SU-DHL-6 (cell line): ENCODE data around the gene ASPHD1.

Experiments
- H2AFZ ChIP-seq: fragments of 200-600 bp; sonication (generic); 2 replicates; pipeline ENCODE4 v1.6.1; 2014; ENCODE audit warnings: low read depth, mild to moderate bottlenecking, moderate library complexity, mixed read lengths, antibody characterized with exemption, low read length; ENCODE audit not compliant: severe bottlenecking
- H3F3A ChIP-seq: fragments of 200-600 bp; shearing (Covaris generic); 2 replicates; pipeline ENCODE4 v1.6.0; 2016; ENCODE audit warnings: antibody characterized with exemption, mild to moderate bottlenecking; ENCODE audit not compliant: insufficient read depth
- H3K27ac ChIP-seq: fragments of 200-600 bp; sonication (generic); 2 replicates; pipeline ENCODE4 v1.5.1; 2016; ENCODE audit warnings: low read depth, mild to moderate bottlenecking, low read length, moderate library complexity, mixed read lengths
- H3K27me3 ChIP-seq: fragments of 200-600 bp; sonication (generic), shearing (Covaris generic); 2 replicates; pipeline ENCODE4 v1.6.0; 2014; ENCODE audit warnings: mild to moderate bottlenecking, low read length
- H3K36me3 ChIP-seq: fragments of 200-600 bp; sonication (generic); 2 replicates; pipeline ENCODE4 v1.6.1; 2014; ENCODE audit warnings: mild to moderate bottlenecking, low read length, mixed read lengths
- H3K4me2 ChIP-seq: fragments of 300-600, 200-600 bp; shearing (Covaris generic), sonication (generic); 2 replicates; pipeline ENCODE4 v1.6.0; 2014; ENCODE audit warnings: low read length, low read depth, mild to moderate bottlenecking; ENCODE audit not compliant: poor library complexity, severe bottlenecking
- H3K4me3 ChIP-seq: fragments of 200-600 bp; sonication (generic); 2 replicates; pipeline ENCODE4 v1.5.1; 2014; ENCODE audit warnings: antibody characterized with exemption, low read length, mild to moderate bottlenecking, mixed read lengths; ENCODE audit not compliant: insufficient read depth, poor library complexity, severe bottlenecking
- H3K79me2 ChIP-seq: fragments of 200-600 bp; sonication (generic); 2 replicates; pipeline ENCODE4 v1.6.1; 2014; ENCODE audit warnings: mild to moderate bottlenecking, low read length, moderate library complexity; ENCODE audit not compliant: insufficient read depth
- H3K9ac ChIP-seq: fragments of 200-600 bp; sonication (generic); 2 replicates; pipeline ENCODE4 v1.7.0; 2014; ENCODE audit warnings: mild to moderate bottlenecking, low read length
- H3K9me2 ChIP-seq: fragments of 200-600 bp; sonication (generic); replicated peaks from 2 replicates; pipeline ENCODE4 v1.6.1; 2014; ENCODE audit warnings: low read length; ENCODE audit not compliant: insufficient read depth
- H3K9me3 ChIP-seq: fragments of 200-600 bp; sonication (generic); 2 replicates; pipeline ENCODE4 v1.6.1; 2014; ENCODE audit warnings: low read length, mixed read lengths; ENCODE audit not compliant: insufficient read depth
- H4K20me1 ChIP-seq: fragments of 200-600 bp; sonication (generic); 2 replicates; pipeline ENCODE4 v1.6.1; 2014; ENCODE audit warnings: low read depth, mild to moderate bottlenecking, antibody characterized with exemption, low read length, moderate library complexity, mixed read lengths
- EZH2phosphoT487 ChIP-seq: fragments of 200-600 bp; sonication (generic), shearing (Covaris generic); conservative IDR thresholded peaks from 2 replicates; pipeline ENCODE4 v1.6.1; 2018; ENCODE audit warnings: mild to moderate bottlenecking, antibody characterized with exemption, low read length, moderate library complexity, mixed read lengths
- TF ChIP-seq, protein P1 (sequence below): fragments of 200-600 bp; sonication (generic); IDR thresholded peaks from one replicate; pipeline ENCODE4 v1.5.1; 2017; ENCODE audit warnings: antibody characterized with exemption, mild to moderate bottlenecking, low read length, moderate library complexity; ENCODE audit not compliant: insufficient read depth, poor library complexity, severe bottlenecking

Gene ASPHD1

DNA sequence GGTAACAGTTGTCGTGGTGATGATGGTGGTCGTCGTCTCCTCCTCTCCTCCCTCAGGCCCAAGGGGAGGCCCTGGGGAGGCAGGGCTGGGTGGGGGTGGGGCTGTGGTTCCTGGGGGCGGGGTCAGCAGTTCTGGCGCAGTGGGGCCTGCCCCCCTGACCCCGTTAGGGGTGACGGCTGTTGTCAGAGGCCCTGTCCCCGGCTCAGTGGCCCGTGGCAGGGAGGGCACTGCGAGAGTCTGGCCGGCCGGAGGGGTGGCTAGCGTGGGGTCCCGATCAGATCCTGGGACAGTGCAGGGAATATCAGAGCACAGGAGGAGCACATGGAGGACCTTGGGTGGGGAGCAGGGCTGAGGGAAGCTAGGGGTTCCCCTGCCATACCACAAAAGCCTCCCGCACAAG is 3.4 kb upstream of the ASPHD1 start:
- H3K27me3 ChIP-seq, result no peaks in the 10 kb centered on the region
- no peaks in the 10 kb centered on the region for H3F3A ChIP-seq
- no peaks in the 10 kb centered on the region for H4K20me1 ChIP-seq
- H3K4me3 ChIP-seq, result no peak overlapping the region
- H3K4me2 ChIP-seq, result no peak overlapping the region
- H3K79me2 ChIP-seq, result no peaks in the 10 kb centered on the region
- no peaks in the 10 kb centered on the region for H3K9me3 ChIP-seq
- H3K27ac ChIP-seq, result no peak overlapping the region
- H3K9ac ChIP-seq, result no peak overlapping the region
- no peaks in the 10 kb centered on the region for H3K36me3 ChIP-seq
- TF ChIP-seq, protein P1, sequence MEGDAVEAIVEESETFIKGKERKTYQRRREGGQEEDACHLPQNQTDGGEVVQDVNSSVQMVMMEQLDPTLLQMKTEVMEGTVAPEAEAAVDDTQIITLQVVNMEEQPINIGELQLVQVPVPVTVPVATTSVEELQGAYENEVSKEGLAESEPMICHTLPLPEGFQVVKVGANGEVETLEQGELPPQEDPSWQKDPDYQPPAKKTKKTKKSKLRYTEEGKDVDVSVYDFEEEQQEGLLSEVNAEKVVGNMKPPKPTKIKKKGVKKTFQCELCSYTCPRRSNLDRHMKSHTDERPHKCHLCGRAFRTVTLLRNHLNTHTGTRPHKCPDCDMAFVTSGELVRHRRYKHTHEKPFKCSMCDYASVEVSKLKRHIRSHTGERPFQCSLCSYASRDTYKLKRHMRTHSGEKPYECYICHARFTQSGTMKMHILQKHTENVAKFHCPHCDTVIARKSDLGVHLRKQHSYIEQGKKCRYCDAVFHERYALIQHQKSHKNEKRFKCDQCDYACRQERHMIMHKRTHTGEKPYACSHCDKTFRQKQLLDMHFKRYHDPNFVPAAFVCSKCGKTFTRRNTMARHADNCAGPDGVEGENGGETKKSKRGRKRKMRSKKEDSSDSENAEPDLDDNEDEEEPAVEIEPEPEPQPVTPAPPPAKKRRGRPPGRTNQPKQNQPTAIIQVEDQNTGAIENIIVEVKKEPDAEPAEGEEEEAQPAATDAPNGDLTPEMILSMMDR, result no peak
- no peaks in the 10 kb centered on the region for H3K9me2 ChIP-seq
- no peak overlapping the region for H2AFZ ChIP-seq

DNA sequence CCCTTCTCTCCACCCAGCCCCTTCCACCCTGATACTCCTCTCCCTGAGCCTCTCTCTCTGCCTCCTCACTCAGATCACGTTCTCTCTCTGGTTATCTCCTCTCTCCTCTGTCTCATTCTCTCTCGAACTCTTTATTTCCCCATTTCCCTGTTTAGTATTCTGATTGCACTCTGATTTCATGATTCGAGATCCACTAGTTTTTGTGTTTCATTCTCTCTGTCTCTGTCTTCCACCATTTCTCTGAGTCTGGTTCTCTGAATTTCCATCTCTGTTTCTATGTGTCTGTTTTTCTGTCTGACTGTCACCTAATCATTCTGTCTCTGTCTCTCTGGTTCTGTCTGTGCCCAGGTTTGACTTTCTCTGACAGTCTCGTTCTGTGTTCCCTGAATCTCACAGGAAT is 3.0 kb upstream of the ASPHD1 start:
- Histone ChIP-seq H3K79me2 (no peaks in the 10 kb centered on the region), H2AFZ (no peak overlapping the region), H4K20me1 (no peaks in the 10 kb centered on the region), H3K27ac (no peak overlapping the region), H3K36me3 (no peaks in the 10 kb centered on the region), H3K9me3 (no peaks in the 10 kb centered on the region), H3K4me2 (no peak overlapping the region), H3F3A (no peaks in the 10 kb centered on the region), H3K9ac (no peak overlapping the region), H3K27me3 (no peaks in the 10 kb centered on the region), H3K9me2 (no peaks in the 10 kb centered on the region), H3K4me3 (no peak overlapping the region)
- no peak for TF ChIP-seq EZH2phosphoT487
- TF ChIP-seq, protein P1, result no peak

DNA sequence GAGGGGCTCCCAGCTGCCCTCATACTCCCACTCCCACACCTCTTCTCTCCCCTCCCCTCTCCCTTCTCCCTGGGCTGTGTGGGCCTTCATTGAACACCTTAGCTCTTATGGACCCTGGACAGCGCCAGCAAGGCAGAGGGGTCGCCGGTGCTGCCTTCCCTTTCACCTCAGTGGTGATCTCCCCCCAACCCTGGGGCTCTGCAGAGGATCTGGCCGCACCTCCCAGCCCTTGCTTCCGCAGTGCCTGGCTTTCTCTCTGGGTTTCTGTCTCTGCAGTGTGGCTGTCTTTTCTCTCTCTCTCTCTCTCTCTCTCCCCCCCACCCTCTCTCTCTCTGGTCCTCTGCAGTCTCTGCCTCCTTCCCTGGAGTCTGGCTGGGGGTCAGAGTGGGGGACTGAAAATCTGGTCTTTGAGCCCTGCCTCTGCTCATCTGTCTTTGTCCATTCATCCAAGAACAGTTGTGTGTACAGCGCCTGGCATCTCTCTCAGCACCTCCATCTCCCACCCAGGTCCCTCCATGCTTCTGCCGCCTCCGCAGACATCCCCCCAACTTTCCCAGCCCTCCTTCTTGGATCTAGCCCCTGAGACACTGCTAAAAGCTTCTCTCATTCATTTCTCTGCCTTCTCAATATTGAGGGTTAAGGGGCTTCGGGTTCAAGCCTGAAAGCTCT is 2.0 kb upstream of the ASPHD1 start:
- Histone ChIP-seq H3K36me3 (no peaks in the 10 kb centered on the region), H3K9me3 (no peaks in the 10 kb centered on the region), H3K27ac (no peak overlapping the region), H3K4me2 (no peak overlapping the region), H3K79me2 (no peaks in the 10 kb centered on the region), H3K4me3 (no peak overlapping the region), H3F3A (no peaks in the 10 kb centered on the region), H3K27me3 (no peaks in the 10 kb centered on the region), H3K9ac (no peak overlapping the region), H4K20me1 (no peaks in the 10 kb centered on the region), H2AFZ (no peak overlapping the region), H3K9me2 (no peaks in the 10 kb centered on the region)
- TF ChIP-seq EZH2phosphoT487, result no peak
- TF ChIP-seq, protein P1, result no peak
